PC-9 (cell line): ENCODE measurements around the gene ABAT. TPM values are rescaled to one million over a fixed set of nuclear protein-coding genes. Genes with fewer than 3 reads are reported as not detected.

Experiments used
- BruUV-seq: library from RNA; stranded (reverse); fragments of 400-500 nt; replicated peaks from 2 replicates; lab custom pipeline; 2021; lab: Mats Ljungman, UMichigan
- CTCF ChIA-PET: fragments of 300-600 bp; sonication (Branson Sonifier 250); formaldehyde crosslinking; loops from one replicate; lab custom pipeline; 2022; ENCODE audit warnings: antibody characterized with exemption; lab: Charles Lee
- POLR2A ChIA-PET: fragments of 300-600 bp; sonication (Branson Sonifier 250); formaldehyde crosslinking; loops from one replicate; lab custom pipeline; 2022; ENCODE audit warnings: antibody characterized with exemption; ENCODE audit not compliant: unreplicated experiment; lab: Charles Lee
- DNase-seq, 2 experiments: peaks; one replicate each; pipeline versions ENCODE4 v3.0.0 to v3.0.0-alpha.2; 2015 to 2022; ENCODE audit warnings: mixed read lengths in 1 of 2
- H2AFZ ChIP-seq: fragments of 200-600 bp; sonication (generic); 2 replicates; pipeline ENCODE4 v1.8.1; 2017; ENCODE audit warnings: antibody characterized with exemption
- H3F3A ChIP-seq: fragments of 200-600 bp; sonication (generic); 2 replicates; pipeline ENCODE4 v1.8.1; 2017; ENCODE audit warnings: antibody characterized with exemption, mild to moderate bottlenecking, low read depth; ENCODE audit not compliant: insufficient read depth
- H3K27ac ChIP-seq: fragments of 200-600 bp; sonication (generic); 2 replicates; pipeline ENCODE4 v1.6.1; 2016; ENCODE audit warnings: mixed run types
- H3K27me3 ChIP-seq: fragments of 200-600 bp; sonication (generic); 2 replicates; pipeline ENCODE4 v1.6.1; 2016; ENCODE audit warnings: low read depth, mixed run types; ENCODE audit not compliant: insufficient read depth
- H3K36me3 ChIP-seq: fragments of 200-600 bp; sonication (generic); 2 replicates; pipeline ENCODE4 v1.6.1; 2016; ENCODE audit warnings: low read depth, mixed run types
- H3K4me1 ChIP-seq: fragments of 200-600 bp; sonication (generic); replicated peaks from 2 replicates; pipeline ENCODE4 v1.6.1; 2016; ENCODE audit warnings: mixed run types; ENCODE audit not compliant: insufficient read depth
- H3K4me2 ChIP-seq: fragments of 200-600 bp; sonication (generic); 2 replicates; pipeline ENCODE4 v1.6.1; 2017; ENCODE audit warnings: mixed run types
- H3K4me3 ChIP-seq: fragments of 200-600 bp; sonication (generic); 2 replicates; pipeline ENCODE4 v1.6.1; 2016; ENCODE audit warnings: mixed run types
- H3K79me2 ChIP-seq: fragments of 200-600 bp; sonication (generic); 2 replicates; pipeline ENCODE4 v1.6.1; 2017; ENCODE audit warnings: low read depth, mixed run types
- H3K9me2 ChIP-seq: fragments of 200-600 bp; sonication (generic); 2 replicates; pipeline ENCODE4 v1.8.1; 2017; ENCODE audit warnings: mild to moderate bottlenecking; ENCODE audit not compliant: insufficient read depth
- H3K9me3 ChIP-seq: fragments of 200-600 bp; sonication (generic); 2 replicates; pipeline ENCODE4 v1.8.1; 2016; ENCODE audit warnings: low read depth; ENCODE audit not compliant: insufficient read depth
- H4K20me1 ChIP-seq: fragments of 200-600 bp; sonication (generic); 2 replicates; pipeline ENCODE4 v1.8.1; 2017; ENCODE audit not compliant: insufficient read depth
- EZH2 ChIP-seq: fragments of 200-600 bp; sonication (generic); IDR thresholded peaks from 2 replicates; pipeline ENCODE4 v1.8.0; 2017; ENCODE audit warnings: antibody characterized with exemption, low read depth
- intact Hi-C: fragments of 100-400 bp; cut with micrococcal nuclease; formaldehyde crosslinking; loops from one replicate; pipeline ENCODE4 v1.10.0; 2022; ENCODE audit not compliant: unreplicated experiment
- total RNA-seq: library from RNA; stranded (reverse); gene quantifications from 2 replicates; pipeline ENCODE4 v1.2.3, GENCODE V29; 2021
- TF ChIP-seq, protein P1 (sequence below): fragments of 200-600 bp; sonication (generic); conservative IDR thresholded peaks from 2 replicates; pipeline ENCODE4 v1.6.1; 2017; ENCODE audit warnings: mixed run types, antibody characterized with exemption, mild to moderate bottlenecking, moderate library complexity

ABAT gene
- total RNA-seq, 1 experiment from 2014 or later = 12.9 TPM

DNA sequence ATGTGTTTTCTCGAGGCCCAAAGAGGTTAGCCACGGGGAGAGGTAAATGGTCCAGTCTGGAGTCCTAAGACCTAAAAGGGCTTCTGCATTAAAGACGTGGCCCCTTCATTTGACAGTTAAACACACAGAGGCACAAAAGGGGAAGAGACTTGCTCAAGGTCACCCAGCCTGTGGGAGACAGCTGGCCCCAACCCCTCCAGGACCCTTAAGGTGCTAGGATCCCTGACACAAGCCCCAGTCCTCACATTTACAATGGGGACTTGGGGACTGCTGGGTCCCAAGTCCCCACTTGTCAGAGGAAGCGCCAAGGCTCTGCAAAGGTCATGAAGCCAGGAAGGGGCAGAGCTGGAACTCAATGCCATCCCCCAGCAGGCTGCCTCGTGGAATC is 1.7 kb downstream of the ABAT start:
- no peak for TF ChIP-seq EZH2
- TF ChIP-seq, protein P1, sequence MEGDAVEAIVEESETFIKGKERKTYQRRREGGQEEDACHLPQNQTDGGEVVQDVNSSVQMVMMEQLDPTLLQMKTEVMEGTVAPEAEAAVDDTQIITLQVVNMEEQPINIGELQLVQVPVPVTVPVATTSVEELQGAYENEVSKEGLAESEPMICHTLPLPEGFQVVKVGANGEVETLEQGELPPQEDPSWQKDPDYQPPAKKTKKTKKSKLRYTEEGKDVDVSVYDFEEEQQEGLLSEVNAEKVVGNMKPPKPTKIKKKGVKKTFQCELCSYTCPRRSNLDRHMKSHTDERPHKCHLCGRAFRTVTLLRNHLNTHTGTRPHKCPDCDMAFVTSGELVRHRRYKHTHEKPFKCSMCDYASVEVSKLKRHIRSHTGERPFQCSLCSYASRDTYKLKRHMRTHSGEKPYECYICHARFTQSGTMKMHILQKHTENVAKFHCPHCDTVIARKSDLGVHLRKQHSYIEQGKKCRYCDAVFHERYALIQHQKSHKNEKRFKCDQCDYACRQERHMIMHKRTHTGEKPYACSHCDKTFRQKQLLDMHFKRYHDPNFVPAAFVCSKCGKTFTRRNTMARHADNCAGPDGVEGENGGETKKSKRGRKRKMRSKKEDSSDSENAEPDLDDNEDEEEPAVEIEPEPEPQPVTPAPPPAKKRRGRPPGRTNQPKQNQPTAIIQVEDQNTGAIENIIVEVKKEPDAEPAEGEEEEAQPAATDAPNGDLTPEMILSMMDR = no peak
- no peak overlapping the region for H3K27ac ChIP-seq
- H4K20me1 ChIP-seq = no peaks in the 10 kb centered on the region
- no peaks in the 10 kb centered on the region for H3K79me2 ChIP-seq
- H3F3A ChIP-seq = peaks cover 34% of the 10 kb centered on the region
- H3K27me3 ChIP-seq = no peaks in the 10 kb centered on the region
- intact Hi-C loops = loop anchor here (5.0 kb wide), 1 partner anchor 206 kb away; the partner anchor contains the start of gene LITAFD
- no peaks in the 10 kb centered on the region for H3K9me3 ChIP-seq
- BruUV-seq = no TSS peak
- no peak for DNase-seq
- POLR2A ChIA-PET = no interaction called here
- CTCF ChIA-PET = no interaction called here
- H2AFZ ChIP-seq = no peak overlapping the region
- H3K36me3 ChIP-seq = no peaks in the 10 kb centered on the region
- H3K4me1 ChIP-seq = peaks cover 63% of the 10 kb centered on the region
- H3K4me3 ChIP-seq = no peak overlapping the region
- no peak overlapping the region for H3K4me2 ChIP-seq
- H3K9me2 ChIP-seq = no peaks in the 10 kb centered on the region

DNA sequence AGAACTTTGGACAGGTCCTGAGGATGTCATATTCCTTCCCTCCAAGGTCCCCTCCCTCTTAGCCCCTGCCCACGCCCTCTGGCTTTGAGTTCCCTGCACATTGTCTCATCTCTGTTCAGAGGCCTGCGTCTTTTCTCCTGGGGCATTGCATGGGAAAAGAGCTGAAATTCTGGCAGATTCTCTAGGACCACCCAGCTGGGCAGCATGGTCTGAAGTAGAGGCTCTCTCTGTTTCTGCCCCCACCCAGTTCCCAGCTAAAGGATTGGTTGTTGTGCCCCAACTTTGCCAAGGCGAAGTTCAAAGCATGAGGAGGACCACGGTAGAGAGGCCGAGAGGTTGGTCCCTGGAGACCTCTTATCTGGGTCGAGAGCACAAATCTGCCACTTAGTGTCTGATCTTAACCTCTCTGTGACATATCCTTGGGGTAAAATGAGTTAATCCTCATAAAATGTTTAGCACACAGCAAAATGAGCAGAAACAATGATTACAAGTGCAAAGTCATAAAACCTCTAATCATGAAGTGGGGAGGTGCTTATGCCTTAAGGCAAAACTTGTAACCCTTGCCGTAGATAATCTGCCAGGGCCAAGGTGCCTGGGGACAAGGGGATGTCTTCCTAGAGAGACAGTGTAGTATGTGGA is 2.4 kb downstream of the ABAT start:
- no TSS peak for BruUV-seq
- Histone ChIP-seq H3K9me3 (no peaks in the 10 kb centered on the region), H3K79me2 (no peaks in the 10 kb centered on the region), H3K27me3 (no peaks in the 10 kb centered on the region), H3F3A (peaks cover 34% of the 10 kb centered on the region), H3K4me1 (peaks cover 64% of the 10 kb centered on the region), H4K20me1 (no peaks in the 10 kb centered on the region), H3K4me2 (peak overlapping the region; percentile 55), H3K4me3 (no peak overlapping the region), H3K36me3 (no peaks in the 10 kb centered on the region), H2AFZ (no peak overlapping the region), H3K27ac (peak overlapping the region; percentile 76; the same call in 1 of the 2 replicates), H3K9me2 (no peaks in the 10 kb centered on the region)
- intact Hi-C loops = loop anchor here (5.0 kb wide), 1 partner anchor 205 kb away; the partner anchor contains the start of gene LITAFD
- TF ChIP-seq, protein P1 = no peak
- TF ChIP-seq EZH2 = no peak
- DNase-seq = peak in 1 of 2 experiments; percentile 72
- ChIA-PET POLR2A (no interaction called here), CTCF (no interaction called here)

DNA sequence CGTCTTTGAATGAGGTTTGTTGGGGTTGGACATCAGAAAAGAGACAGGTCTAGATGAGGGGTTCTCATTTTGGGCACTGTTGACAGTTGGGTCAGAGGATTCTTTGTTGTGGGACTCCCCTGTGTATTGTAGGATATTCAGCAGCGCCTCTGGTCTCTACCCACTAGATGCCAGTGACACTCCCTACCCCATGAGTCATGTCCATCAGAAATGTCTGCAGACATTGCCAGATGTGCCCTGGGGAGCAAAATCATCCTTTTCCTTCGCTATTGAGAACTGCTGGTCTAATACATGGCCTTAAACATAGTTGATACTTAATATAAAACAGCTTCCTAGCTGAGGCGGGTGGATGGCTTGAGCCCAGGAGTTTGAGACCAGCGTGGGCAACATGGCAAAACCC is 3.1 kb downstream of the ABAT start:
- H3K27ac ChIP-seq = peak overlapping the region; percentile 76
- H3K79me2 ChIP-seq = no peaks in the 10 kb centered on the region
- peak; percentile 33 to 74 for DNase-seq
- H3K9me2 ChIP-seq = no peaks in the 10 kb centered on the region
- no peaks in the 10 kb centered on the region for H4K20me1 ChIP-seq
- no peaks in the 10 kb centered on the region for H3K9me3 ChIP-seq
- BruUV-seq = no TSS peak
- no peaks in the 10 kb centered on the region for H3K36me3 ChIP-seq
- ChIA-PET POLR2A (interaction anchor here (0.5 kb wide), 1 partner anchor 424 kb away, joined by 8 read pairs; no protein-coding TSS in a partner anchor), CTCF (interaction anchor here (0.6 kb wide), 2 partner anchors 450 to 1825 kb away, joined by 3 read pairs; no protein-coding TSS in a partner anchor)
- H2AFZ ChIP-seq = no peak overlapping the region
- TF ChIP-seq, protein P1 = no peak
- TF ChIP-seq EZH2 = no peak
- H3F3A ChIP-seq = peaks cover 34% of the 10 kb centered on the region
- H3K27me3 ChIP-seq = no peaks in the 10 kb centered on the region
- intact Hi-C loops = loop anchor here (5.0 kb wide), 1 partner anchor 205 kb away; the partner anchor contains the start of gene LITAFD
- peak overlapping the region; percentile 55 for H3K4me2 ChIP-seq
- H3K4me3 ChIP-seq = no peak overlapping the region
- peaks cover 64% of the 10 kb centered on the region for H3K4me1 ChIP-seq
